Endothelial cell (in vitro differentiated cells): Measurements from ENCODE around the gene RAPGEF1. TPM values are rescaled to one million over a fixed set of nuclear protein-coding genes. Genes with fewer than 3 reads are reported as not detected.

Source experiments
- DNase-seq: peaks from one replicate; pipeline ENCODE4 v3.0.0; 2021; ENCODE audit warnings: low spot score
- H3K27ac Mint-ChIP-seq: one replicate; pipeline ENCODE4 v1.8.0; 2021; ENCODE audit warnings: mixed read lengths, inconsistent platforms; ENCODE audit not compliant: unreplicated experiment
- H3K27me3 Mint-ChIP-seq: one replicate; pipeline ENCODE4 v1.8.0; 2021; ENCODE audit warnings: mild to moderate bottlenecking, moderate library complexity, mixed read lengths, inconsistent platforms; ENCODE audit not compliant: unreplicated experiment
- H3K36me3 Mint-ChIP-seq: one replicate; pipeline ENCODE4 v1.8.0; 2021; ENCODE audit warnings: mild to moderate bottlenecking, low read depth, mixed read lengths, inconsistent platforms; ENCODE audit not compliant: unreplicated experiment
- H3K4me1 Mint-ChIP-seq: one replicate; pipeline ENCODE4 v1.8.0; 2021; ENCODE audit warnings: mild to moderate bottlenecking, mixed read lengths, inconsistent platforms; ENCODE audit not compliant: unreplicated experiment
- H3K4me3 Mint-ChIP-seq: one replicate; pipeline ENCODE4 v1.8.0; 2021; ENCODE audit warnings: mild to moderate bottlenecking, mixed read lengths, inconsistent platforms; ENCODE audit not compliant: unreplicated experiment
- H3K9me3 Mint-ChIP-seq: one replicate; pipeline ENCODE4 v1.8.0; 2021; ENCODE audit warnings: mixed read lengths, inconsistent platforms; ENCODE audit not compliant: unreplicated experiment
- CTCF ChIP-seq: fragments of 200-600 bp; sonication (generic); IDR thresholded peaks from one replicate; pipeline ENCODE4 v1.5.0; 2021; ENCODE audit warnings: antibody characterized with exemption; ENCODE audit not compliant: unreplicated experiment
- total RNA-seq: library from RNA; stranded (reverse); fragmentation: NEBNext Ultra II Directional; extraction: Animal tissue kit (Norgen Biotek cat#: 25700); gene quantifications from one replicate; pipeline ENCODE4 v1.2.1, GENCODE V29; 2021; ENCODE audit not compliant: unreplicated experiment

The RAPGEF1 gene
- total RNA-seq, 1 donor from 2014 or later = 226 TPM

- no peak for DNase-seq
- Mint-ChIP-seq H3K27ac (no peak overlapping the region), H3K36me3 (peaks cover 3% of the 10 kb centered on the region), H3K9me3 (no peaks in the 10 kb centered on the region), H3K27me3 (peaks cover 3% of the 10 kb centered on the region), H3K4me1 (peaks cover 13% of the 10 kb centered on the region), H3K4me3 (no peak overlapping the region)
- TF ChIP-seq CTCF = no peak
Measured at GRCh38 chr9:131748411-131748955, 8.6 kb upstream of the RAPGEF1 start.

GRCh38 chr9:131747352-131747751, 7.5 kb upstream of the RAPGEF1 start:
- Mint-ChIP-seq H3K36me3 (peaks cover 3% of the 10 kb centered on the region), H3K27me3 (peaks cover 3% of the 10 kb centered on the region), H3K9me3 (no peaks in the 10 kb centered on the region), H3K4me3 (no peak overlapping the region), H3K27ac (no peak overlapping the region), H3K4me1 (peaks cover 13% of the 10 kb centered on the region)
- DNase-seq = no peak
- TF ChIP-seq CTCF = peak; percentile 38

- peaks cover 3% of the 10 kb centered on the region for H3K36me3 Mint-ChIP-seq
- H3K27me3 Mint-ChIP-seq = peaks cover 3% of the 10 kb centered on the region
- no peak for TF ChIP-seq CTCF
- peak overlapping the region; percentile 3 for H3K27ac Mint-ChIP-seq
- H3K4me1 Mint-ChIP-seq = peaks cover 13% of the 10 kb centered on the region
- H3K4me3 Mint-ChIP-seq = no peak overlapping the region
- DNase-seq = no peak
- no peaks in the 10 kb centered on the region for H3K9me3 Mint-ChIP-seq
Measured at GRCh38 chr9:131745610-131746009, 5.7 kb upstream of the RAPGEF1 start.

GRCh38 chr9:131744720-131745201, 4.9 kb upstream of the RAPGEF1 start:
- peaks cover 3% of the 10 kb centered on the region for H3K36me3 Mint-ChIP-seq
- no peak overlapping the region for H3K4me3 Mint-ChIP-seq
- H3K4me1 Mint-ChIP-seq = peaks cover 16% of the 10 kb centered on the region
- no peak overlapping the region for H3K27ac Mint-ChIP-seq
- no peak for DNase-seq
- no peak for TF ChIP-seq CTCF
- H3K27me3 Mint-ChIP-seq = peaks cover 4% of the 10 kb centered on the region
- no peaks in the 10 kb centered on the region for H3K9me3 Mint-ChIP-seq

GRCh38 chr9:131744171-131744719, 4.4 kb upstream of the RAPGEF1 start:
- Mint-ChIP-seq H3K27ac (no peak overlapping the region), H3K27me3 (peaks cover 4% of the 10 kb centered on the region), H3K36me3 (peaks cover 3% of the 10 kb centered on the region), H3K4me1 (peaks cover 16% of the 10 kb centered on the region), H3K4me3 (no peak overlapping the region), H3K9me3 (no peaks in the 10 kb centered on the region)
- no peak for TF ChIP-seq CTCF
- no peak for DNase-seq
